ENCODE results near the gene ZNF454. TPM values are rescaled to one million over a fixed set of nuclear protein-coding genes. Genes with fewer than 3 reads are reported as not detected.

The ZNF454 gene
- total RNA-seq, 1 experiment from 2014 or later = not detected

GRCh38 chr5:179006564-179006963 is 65.6 kb downstream of the ZNF454 start:
- no peak for TF ChIP-seq EZH2 (IDR thresholded peaks at IDR 0.05; ENCODE audit: low read depth)
- TF ChIP-seq CTCF (conservative IDR thresholded peaks at IDR 0.05) = no peak
- intact Hi-C loops (cut with micrococcal nuclease; ENCODE audit: unreplicated experiment) = no loop called here
- no peak overlapping the region for H3K27ac ChIP-seq

GRCh38 chr5:179008667-179009066 is 67.7 kb downstream of the ZNF454 start:
- no peaks in the 10 kb centered on the region for H3K36me3 ChIP-seq (ENCODE audit: low read depth)
- no peaks in the 10 kb centered on the region for H3K9me3 ChIP-seq (ENCODE audit: insufficient read depth, low read depth)
- H3K4me3 ChIP-seq = no peak overlapping the region
- H3K27ac ChIP-seq = no peak overlapping the region
- no TSS peak for BruUV-seq (replicated peaks)
- ChIA-PET POLR2A (ENCODE audit: unreplicated experiment) (no interaction called here), CTCF (no interaction called here)
- no peaks in the 10 kb centered on the region for H3K79me2 ChIP-seq (ENCODE audit: low read depth)
- DNase-seq = no peak
- no peaks in the 10 kb centered on the region for H3F3A ChIP-seq (ENCODE audit: insufficient read depth, low read depth)
- no peak overlapping the region for H3K4me2 ChIP-seq
- intact Hi-C loops (cut with micrococcal nuclease; ENCODE audit: unreplicated experiment) = no loop called here
- H3K27me3 ChIP-seq (ENCODE audit: insufficient read depth, low read depth) = no peaks in the 10 kb centered on the region
- no peaks in the 10 kb centered on the region for H3K9me2 ChIP-seq (ENCODE audit: insufficient read depth)
- no peaks in the 10 kb centered on the region for H4K20me1 ChIP-seq (ENCODE audit: insufficient read depth)
- no peaks in the 10 kb centered on the region for H3K4me1 ChIP-seq (replicated peaks; ENCODE audit: insufficient read depth)
- no peak overlapping the region for H2AFZ ChIP-seq
- TF ChIP-seq EZH2 (IDR thresholded peaks at IDR 0.05; ENCODE audit: low read depth) (no peak), CTCF (conservative IDR thresholded peaks at IDR 0.05) (peak; percentile 49)

More at GRCh38 chr5:179006564-179006963, 65.6 kb downstream of the ZNF454 start:
- no peaks in the 10 kb centered on the region for H4K20me1 ChIP-seq (ENCODE audit: insufficient read depth)
- H3K4me2 ChIP-seq = no peak overlapping the region
- no peaks in the 10 kb centered on the region for H3K4me1 ChIP-seq (replicated peaks; ENCODE audit: insufficient read depth)
- H2AFZ ChIP-seq = no peak overlapping the region
- H3K9me2 ChIP-seq (ENCODE audit: insufficient read depth) = no peaks in the 10 kb centered on the region
- no peak for DNase-seq
- H3K36me3 ChIP-seq (ENCODE audit: low read depth) = no peaks in the 10 kb centered on the region
- H3K4me3 ChIP-seq = no peak overlapping the region
- H3K27me3 ChIP-seq (ENCODE audit: insufficient read depth, low read depth) = peaks cover 5% of the 10 kb centered on the region; the same call in 1 of the 2 replicates
- H3K9me3 ChIP-seq (ENCODE audit: insufficient read depth, low read depth) = no peaks in the 10 kb centered on the region
- POLR2A ChIA-PET (ENCODE audit: unreplicated experiment) = no interaction called here
- H3K79me2 ChIP-seq (ENCODE audit: low read depth) = no peaks in the 10 kb centered on the region
- BruUV-seq (replicated peaks) = no TSS peak
- CTCF ChIA-PET = no interaction called here
- H3F3A ChIP-seq (ENCODE audit: insufficient read depth, low read depth) = no peaks in the 10 kb centered on the region

Other genes with a start within 250 kb of the ZNF454 start
- gene ZNF354A, start 210.5 kb upstream of the ZNF454 start, total RNA-seq (2021) = 12.1 and 14.2 TPM in 2 replicates
- gene ZNF354B, start 81.2 kb upstream of the ZNF454 start, total RNA-seq (2021) = 10.6 and 11.2 TPM in 2 replicates
- not detected in 2 replicates for gene ZFP2, start 45.3 kb upstream of the ZNF454 start, total RNA-seq (2021)
- not detected in 2 replicates for gene GRM6, start 54.1 kb downstream of the ZNF454 start, total RNA-seq (2021)
- 0.24 and 0.83 TPM in 2 replicates for gene ZNF879, start 82.6 kb downstream of the ZNF454 start, total RNA-seq (2021)
- 2.5 and 2.7 TPM in 2 replicates for gene ZNF354C, start 119.2 kb downstream of the ZNF454 start, total RNA-seq (2021)